GM12878 (cell line): ENCODE results near the gene CDC7. TPM values are rescaled to one million over a fixed set of nuclear protein-coding genes. Genes with fewer than 3 reads are reported as not detected.

Source experiments
- ATAC-seq: fragments of 200-7000 bp; cut with Tn5 transposase; 3 replicates; pipeline ENCODE4 v1.9.1; 2020; ENCODE audit warnings: mild to moderate bottlenecking, moderate library complexity
- BruUV-seq: library from RNA; stranded (reverse); fragments of 400-500 nt; replicated peaks from 2 replicates; lab custom pipeline; 2021; lab: Mats Ljungman, UMichigan
- CTCF ChIA-PET: fragments of 300-600 bp; sonication (Branson Sonifier 250); formaldehyde crosslinking; extraction: SDS; loops from one replicate; lab custom pipeline; 2021; ENCODE audit warnings: inconsistent platforms; lab: Yijun Ruan, JAX
- POLR2A ChIA-PET: fragments of 350-600 bp; formaldehyde crosslinking; extraction: SDS; loops from one replicate; lab custom pipeline; 2021; ENCODE audit warnings: inconsistent platforms; lab: Charles Lee
- RAD21 ChIA-PET: fragments of 300-600 bp; sonication (Branson Sonifier 250); formaldehyde crosslinking; loops from one replicate; lab custom pipeline; 2023; ENCODE audit warnings: antibody characterized with exemption; ENCODE audit not compliant: unreplicated experiment; lab: Charles Lee
- SMC1A ChIA-PET: fragments of 300-600 bp; sonication (Branson Sonifier 250); formaldehyde crosslinking; loops from one replicate; lab custom pipeline; 2023; ENCODE audit not compliant: unreplicated experiment, uncharacterized antibody; lab: Charles Lee
- DNase-seq: peaks from one replicate; pipeline ENCODE4 v3.0.0-alpha.2; 2011; ENCODE audit warnings: low read depth, low spot score
- FAIRE-seq: peaks from 3 replicates; lab custom pipeline; 2011; peaks lifted over from hg19 to GRCh38; lab: Jason Lieb, UNC
- H2AFZ ChIP-seq: 2 replicates; pipeline ENCODE4 v1.6.0; 2011; ENCODE audit warnings: low read depth, low read length, control low read depth; ENCODE audit not compliant: control insufficient read depth
- H3K27ac ChIP-seq: 2 replicates; pipeline ENCODE4 v1.5.1; 2011; ENCODE audit warnings: control low read depth; ENCODE audit not compliant: control insufficient read depth, insufficient read depth
- H3K27me3 ChIP-seq, 2 experiments: replicated peaks in 1 of 2; 2 replicates each; pipeline versions ENCODE4 v1.6.0 to v1.6.1; 2011; ENCODE audit warnings: low read length in 1 of 2; ENCODE audit not compliant: control insufficient read depth in 2 of 2, insufficient read depth in 2 of 2
- H3K36me3 ChIP-seq, 2 experiments: 2 replicates each; pipeline ENCODE4 v1.5.1; 2011; ENCODE audit warnings: low read length in 1 of 2; ENCODE audit not compliant: control insufficient read depth in 2 of 2, insufficient read depth in 2 of 2
- H3K4me1 ChIP-seq: 2 replicates; pipeline ENCODE4 v1.6.1; 2011; ENCODE audit warnings: mild to moderate bottlenecking, low read length, moderate library complexity, mixed read lengths; ENCODE audit not compliant: control insufficient read depth, insufficient read depth
- H3K4me2 ChIP-seq: 2 replicates; pipeline ENCODE4 v1.6.0; 2011; ENCODE audit warnings: control low read depth; ENCODE audit not compliant: control insufficient read depth, insufficient read depth
- H3K4me3 ChIP-seq: fragments of 200-600 bp; sonication (generic); 2 replicates; pipeline ENCODE4 v1.5.1; 2016
- H3K79me2 ChIP-seq: 2 replicates; pipeline ENCODE4 v1.6.0; 2011; ENCODE audit warnings: low read length; ENCODE audit not compliant: control insufficient read depth, insufficient read depth
- H3K9ac ChIP-seq: 2 replicates; pipeline ENCODE4 v1.8.0; 2011; ENCODE audit warnings: low read length, control low read depth, mixed read lengths; ENCODE audit not compliant: control insufficient read depth, insufficient read depth
- H3K9me3 ChIP-seq: replicated peaks from 3 replicates; pipeline ENCODE4 v1.5.1; 2011; ENCODE audit warnings: mild to moderate bottlenecking, low read length; ENCODE audit not compliant: control insufficient read depth, insufficient read depth
- H4K20me1 ChIP-seq: 2 replicates; pipeline ENCODE4 v1.6.0; 2011; ENCODE audit not compliant: control insufficient read depth, insufficient read depth
- BCL3 ChIP-seq: IDR thresholded peaks from 2 replicates; pipeline ENCODE4 v1.6.1; 2011; ENCODE audit warnings: borderline replicate concordance, low read depth, mild to moderate bottlenecking, moderate library complexity, low read length; ENCODE audit not compliant: insufficient read depth, poor library complexity, severe bottlenecking
- CHD4 ChIP-seq: fragments of 200-600 bp; sonication (generic); IDR thresholded peaks from 2 replicates; pipeline ENCODE4 v1.6.1; 2016; ENCODE audit warnings: mild to moderate bottlenecking
- EGR1 ChIP-seq, 2 experiments: IDR thresholded peaks; 1 replicate in 1 of 2; 2 replicates in 1 of 2; pipeline ENCODE4 v1.6.1; 2011 to 2012; ENCODE audit warnings: low read depth in 2 of 2, low read length in 2 of 2, borderline replicate concordance in 1 of 2, mild to moderate bottlenecking in 1 of 2, moderate library complexity in 1 of 2
- FOS ChIP-seq: IDR thresholded peaks from 3 replicates; pipeline ENCODE4 v1.6.1; 2011; ENCODE audit warnings: borderline replicate concordance; ENCODE audit not compliant: insufficient read length; ENCODE audit errors: extremely low read depth
- HSF1 ChIP-seq: fragments of 150-350 bp; IDR thresholded peaks from 2 replicates; pipeline ENCODE4 v1.6.1; 2014; ENCODE audit warnings: mild to moderate bottlenecking, low read depth, low read length
- JUNB ChIP-seq: IDR thresholded peaks from 2 replicates; pipeline ENCODE4 v1.6.1; 2016; ENCODE audit warnings: antibody characterized with exemption, mild to moderate bottlenecking
- KDM1A ChIP-seq: fragments of 200-600 bp; sonication (generic); IDR thresholded peaks from 2 replicates; pipeline ENCODE4 v1.6.1; 2016; ENCODE audit warnings: borderline replicate concordance
- NR2C1 ChIP-seq: fragments of 450-650 bp; IDR thresholded peaks from 2 replicates; pipeline ENCODE4 v1.6.1; 2017; ENCODE audit warnings: antibody characterized with exemption, mild to moderate bottlenecking, moderate library complexity
- NR2C2 ChIP-seq: IDR thresholded peaks from 2 replicates; pipeline ENCODE4 v1.6.1; 2011; ENCODE audit warnings: borderline replicate concordance, low read depth; ENCODE audit not compliant: control insufficient read depth, insufficient read length
- POLR2A ChIP-seq: IDR thresholded peaks from 2 replicates; pipeline ENCODE4 v1.6.1; 2011; ENCODE audit warnings: low read depth, mild to moderate bottlenecking, low read length
- SIN3A ChIP-seq: IDR thresholded peaks from 2 replicates; pipeline ENCODE4 v1.6.1; 2012; ENCODE audit warnings: low read depth, low read length, improper control_type of control experiment
- SIX5 ChIP-seq: IDR thresholded peaks from 2 replicates; pipeline ENCODE4 v1.6.1; 2011; ENCODE audit warnings: mild to moderate bottlenecking, low read depth, low read length, moderate library complexity; ENCODE audit not compliant: severe bottlenecking
- STAT1 ChIP-seq: fragments of 450-650 bp; conservative IDR thresholded peaks from 2 replicates; pipeline ENCODE4 v1.6.1; 2014; ENCODE audit warnings: antibody characterized with exemption, mild to moderate bottlenecking
- TCF12 ChIP-seq: IDR thresholded peaks from 2 replicates; pipeline ENCODE4 v1.6.1; 2011; ENCODE audit warnings: low read depth, mild to moderate bottlenecking, low read length
- TCF7 ChIP-seq: IDR thresholded peaks from 2 replicates; pipeline ENCODE4 v1.6.1; 2014; ENCODE audit warnings: antibody characterized with exemption, borderline replicate concordance
- YBX1 ChIP-seq: fragments of 450-650 bp; IDR thresholded peaks from 2 replicates; pipeline ENCODE4 v1.6.1; 2016; ENCODE audit warnings: antibody characterized with exemption
- ZBED1 ChIP-seq: IDR thresholded peaks from 2 replicates; pipeline ENCODE4 v1.6.1; 2016; ENCODE audit warnings: borderline replicate concordance
- ZNF207 ChIP-seq: fragments of 450-650 bp; IDR thresholded peaks from 2 replicates; pipeline ENCODE4 v1.6.1; 2014; ENCODE audit warnings: antibody characterized with exemption, mild to moderate bottlenecking, borderline replicate concordance
- ZZZ3 ChIP-seq: IDR thresholded peaks from 2 replicates; pipeline ENCODE4 v1.6.1; 2011; ENCODE audit warnings: low read depth; ENCODE audit not compliant: control insufficient read depth, insufficient read length
- WGBS: methylation state at CpG from one replicate; pipeline ENCODE4 v1.1.6; 2016; ENCODE audit warnings: low lambda C conversion rate; ENCODE audit not compliant: insufficient replicate concordance, insufficient coverage; ENCODE audit errors: missing lambda C conversion rate; 5-methylcytosine and 5-hydroxymethylcytosine counted together
- in situ Hi-C: fragments of 300-500 bp; cut with MboI; formaldehyde crosslinking; loops from 9 replicates; pipeline ENCODE4 v1.14.3; 2018; ENCODE audit warnings: mixed read lengths
- intact Hi-C: fragments of 100-400 bp; cut with micrococcal nuclease; formaldehyde crosslinking; loops from one replicate; pipeline ENCODE4 v1.14.2; 2022; ENCODE audit not compliant: unreplicated experiment
- polyA plus RNA-seq, 11 experiments: library from polyadenylated mRNA; depleted of rRNA in 4 of 11; unstranded in 6 of 11; stranded (reverse) in 5 of 11; fragments of >200 nt; fragmentation: Nextera tagmentation in 4 of 11; fragmentation: Illumina TruSeq in 1 of 11; extraction: Ambion mirVana in 4 of 11; extraction: Trizol in 1 of 11; gene quantifications; 1 replicate in 1 of 11; 2 replicates in 10 of 11; pipeline versions ENCODE4 v1.2.1 to v1.2.3, GENCODE V29; 2011 to 2016; ENCODE audit warnings: inconsistent platforms in 2 of 11, missing spikeins in 2 of 11, low read depth in 1 of 11
- total RNA-seq, 4 experiments: library from RNA; depleted of rRNA in 3 of 4; stranded (reverse); fragments of >200 nt in 3 of 4; fragmentation: Illumina TruSeq in 1 of 4; extraction: Trizol in 1 of 4; gene quantifications; 2 replicates each; pipeline versions ENCODE4 v1.2.1 to v1.2.3, GENCODE V29; 2013 to 2021

CDC7 gene
- total and polyA plus RNA-seq, 10 of the 15 experiments (the other 5 are each of a cell fraction or from before 2014, with no cell fraction given), result 14.9 to 37.8 (median 26.0) TPM

- H3K36me3 ChIP-seq, result no peaks in the 10 kb centered on the region
- H3K4me2 ChIP-seq, result no peak overlapping the region
- ChIA-PET POLR2A (no interaction called here), RAD21 (interaction anchor here (0.5 to 1.1 kb wide), 2 partner anchors 326 to 1297 kb away, joined by 4 read pairs; no protein-coding TSS in a partner anchor), CTCF (no interaction called here), SMC1A (interaction anchor here (0.6 kb wide), 1 partner anchor 1169 kb away, joined by 3 read pairs; no protein-coding TSS in a partner anchor)
- ATAC-seq, result no peak
- no peak for TF ChIP-seq JUNB
- TF ChIP-seq KDM1A, result no peak
- no peak for TF ChIP-seq ZNF207
- no peak for TF ChIP-seq BCL3
- TF ChIP-seq TCF12, result no peak
- no peak for TF ChIP-seq ZBED1
- TF ChIP-seq ZZZ3, result no peak
- no peak for TF ChIP-seq EGR1 (IDR thresholded peaks at IDR 0.05; ENCODE audit: borderline replicate concordance in 1 of 2, low read depth in 2 of 2, low read length in 2 of 2)
- TF ChIP-seq NR2C1, result no peak
- TF ChIP-seq SIN3A, result no peak
- no peak for TF ChIP-seq HSF1
- no peak for TF ChIP-seq FOS
- TF ChIP-seq POLR2A, result no peak
- no peak for TF ChIP-seq CHD4
- no peak for TF ChIP-seq YBX1
- no peak for TF ChIP-seq TCF7
- TF ChIP-seq STAT1, result no peak
- TF ChIP-seq NR2C2, result no peak
- no peak for TF ChIP-seq SIX5
- in situ Hi-C loops (no loop called here), intact Hi-C loops (no loop called here)
- no peak for DNase-seq
- no peak for FAIRE-seq
- no peak overlapping the region for H3K27ac ChIP-seq
- H2AFZ ChIP-seq, result no peak overlapping the region
- H3K27me3 ChIP-seq, result no peaks in the 10 kb centered on the region
- BruUV-seq, result no TSS peak
- H3K9me3 ChIP-seq, result no peaks in the 10 kb centered on the region; the same call in 2 of the 3 replicates
- no peak overlapping the region for H3K4me3 ChIP-seq
- 0% methylated on average over 1 of the region's 1 CpG for WGBS
- no peaks in the 10 kb centered on the region for H3K79me2 ChIP-seq
- H3K9ac ChIP-seq, result no peak overlapping the region
- H4K20me1 ChIP-seq, result no peaks in the 10 kb centered on the region
- peaks cover 5% of the 10 kb centered on the region for H3K4me1 ChIP-seq
These were observed 57.2 kb downstream of the CDC7 start for GRCh38 chr1:91557826-91558225.
